ENCODE results near the gene TNFRSF1B.

TNFRSF1B gene

GRCh38 chr1:12188115-12188514 lies 21.3 kb downstream of the TNFRSF1B start:
- Histone ChIP-seq H3K27me3 (ENCODE audit: control insufficient read depth, low read length) (peaks cover 60% of the 10 kb centered on the region), H3F3A (ENCODE audit: control insufficient read depth, insufficient read depth) (no peaks in the 10 kb centered on the region), H3K4me2 (ENCODE audit: low read length) (no peak overlapping the region), H3K79me2 (ENCODE audit: control insufficient read depth, low read length) (no peaks in the 10 kb centered on the region), H4K20me1 (ENCODE audit: control insufficient read depth, insufficient read depth, low read depth, low read length) (peaks cover 4% of the 10 kb centered on the region; the same call in 1 of the 2 replicates), H3K36me3 (ENCODE audit: control insufficient read depth, low read length) (no peaks in the 10 kb centered on the region), H3K9me2 (replicated peaks; ENCODE audit: control insufficient read depth, low read length) (no peaks in the 10 kb centered on the region), H3K4me3 (ENCODE audit: low read length) (no peak overlapping the region), H3K27ac (ENCODE audit: low read depth, low read length) (no peak overlapping the region), H3K4me1 (ENCODE audit: control insufficient read depth, low read length) (no peaks in the 10 kb centered on the region), H3K9me3 (ENCODE audit: control insufficient read depth, insufficient read depth, low read length) (no peaks in the 10 kb centered on the region)
- TF ChIP-seq EZH2phosphoT487 (IDR thresholded peaks at IDR 0.05; ENCODE audit: borderline replicate concordance, low read length), result no peak
- TF ChIP-seq CTCF (IDR thresholded peaks at IDR 0.05; ENCODE audit: low read depth, low read length, poor library complexity, severe bottlenecking), result no peak

- Histone ChIP-seq H3F3A (ENCODE audit: control insufficient read depth, insufficient read depth) (no peaks in the 10 kb centered on the region), H3K27me3 (ENCODE audit: control insufficient read depth, low read length) (peaks cover 58% of the 10 kb centered on the region), H3K9me3 (ENCODE audit: control insufficient read depth, insufficient read depth, low read length) (no peaks in the 10 kb centered on the region), H3K79me2 (ENCODE audit: control insufficient read depth, low read length) (no peaks in the 10 kb centered on the region), H4K20me1 (ENCODE audit: control insufficient read depth, insufficient read depth, low read depth, low read length) (peaks cover 4% of the 10 kb centered on the region; the same call in 1 of the 2 replicates), H3K4me3 (ENCODE audit: low read length) (no peak overlapping the region), H3K36me3 (ENCODE audit: control insufficient read depth, low read length) (no peaks in the 10 kb centered on the region), H3K9me2 (replicated peaks; ENCODE audit: control insufficient read depth, low read length) (no peaks in the 10 kb centered on the region), H3K27ac (ENCODE audit: low read depth, low read length) (no peak overlapping the region), H3K4me2 (ENCODE audit: low read length) (no peak overlapping the region), H3K4me1 (ENCODE audit: control insufficient read depth, low read length) (no peaks in the 10 kb centered on the region)
- TF ChIP-seq CTCF (IDR thresholded peaks at IDR 0.05; ENCODE audit: low read depth, low read length, poor library complexity, severe bottlenecking), result no peak
- TF ChIP-seq EZH2phosphoT487 (IDR thresholded peaks at IDR 0.05; ENCODE audit: borderline replicate concordance, low read length), result no peak
Observed at GRCh38 chr1:12188657-12189327, 22.0 kb downstream of the TNFRSF1B start.

- Histone ChIP-seq H3K27me3 (ENCODE audit: control insufficient read depth, low read length) (peaks cover 54% of the 10 kb centered on the region), H3K9me2 (replicated peaks; ENCODE audit: control insufficient read depth, low read length) (no peaks in the 10 kb centered on the region), H3K4me2 (ENCODE audit: low read length) (no peak overlapping the region), H3K36me3 (ENCODE audit: control insufficient read depth, low read length) (no peaks in the 10 kb centered on the region), H3K79me2 (ENCODE audit: control insufficient read depth, low read length) (no peaks in the 10 kb centered on the region), H3F3A (ENCODE audit: control insufficient read depth, insufficient read depth) (no peaks in the 10 kb centered on the region), H3K4me1 (ENCODE audit: control insufficient read depth, low read length) (no peaks in the 10 kb centered on the region), H3K9me3 (ENCODE audit: control insufficient read depth, insufficient read depth, low read length) (no peaks in the 10 kb centered on the region), H3K27ac (ENCODE audit: low read depth, low read length) (no peak overlapping the region), H4K20me1 (ENCODE audit: control insufficient read depth, insufficient read depth, low read depth, low read length) (peaks cover 4% of the 10 kb centered on the region; the same call in 1 of the 2 replicates), H3K4me3 (ENCODE audit: low read length) (no peak overlapping the region)
- no peak for TF ChIP-seq CTCF (IDR thresholded peaks at IDR 0.05; ENCODE audit: low read depth, low read length, poor library complexity, severe bottlenecking)
- TF ChIP-seq EZH2phosphoT487 (IDR thresholded peaks at IDR 0.05; ENCODE audit: borderline replicate concordance, low read length), result no peak
Observed at GRCh38 chr1:12189328-12189682, 22.5 kb downstream of the TNFRSF1B start.

Measured in DOHH2 (cell line).